Measurements from ENCODE around the gene KPTN.

The KPTN gene

GRCh38 chr19:47430041-47430802 is 53.8 kb downstream of the KPTN start:
- DNase-seq, result no peak

- no peak for DNase-seq
Measured at GRCh38 chr19:47429140-47429793, 54.8 kb downstream of the KPTN start.

- DNase-seq, result peak; percentile 99
Measured at GRCh38 chr19:47428177-47428894, 55.7 kb downstream of the KPTN start.

GRCh38 chr19:47427241-47428176 is 56.5 kb downstream of the KPTN start:
- peak; percentile 89 for DNase-seq
